Hindlimb muscle (tissue), 1 donor: ENCODE measurements around the gene OR1K1. TPM values are rescaled to one million over a fixed set of nuclear protein-coding genes. Genes with fewer than 3 reads are reported as not detected.
"Not testable (repeated sequence)": the region's sequence is repeated elsewhere in the genome, so short reads cannot be mapped to it uniquely, and the experiment has no call there.

Experiments used
- DNase-seq: peaks from one replicate; pipeline ENCODE4 v3.0.0-alpha.2; 2013
- polyA plus RNA-seq: library from polyadenylated mRNA; unstranded; fragments of 120-200 nt; gene quantifications from one replicate; pipeline ENCODE4 v1.2.1, GENCODE V29; 2013; ENCODE audit not compliant: insufficient read length

Gene OR1K1
- polyA plus RNA-seq, 1 donor, result not detected

- no peak for DNase-seq
Measured at GRCh38 chr9:122814545-122814944, 14.6 kb downstream of the OR1K1 start.

DNA sequence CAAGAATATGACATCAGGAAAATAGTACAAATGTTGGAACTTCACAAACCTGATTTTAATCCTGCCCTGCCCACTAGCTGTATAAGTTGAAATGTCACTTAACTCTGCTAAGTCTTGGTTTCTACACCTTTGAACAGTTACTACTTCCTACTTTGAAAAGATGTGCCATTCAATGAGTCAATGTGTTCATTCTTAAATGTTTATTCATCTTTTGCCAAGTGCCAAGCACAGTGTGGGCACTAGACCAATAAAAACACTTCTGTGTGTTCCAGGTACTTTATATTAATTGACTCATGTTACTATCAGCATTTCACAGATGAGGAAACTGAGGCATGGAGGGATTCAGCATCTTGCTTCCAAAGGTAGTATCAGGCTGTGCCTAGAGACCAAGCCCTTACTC lies 15.6 kb downstream of the OR1K1 start:
- no peak for DNase-seq

GRCh38 chr9:122816163-122816867 lies 16.4 kb downstream of the OR1K1 start:
- no peak for DNase-seq

GRCh38 chr9:122819326-122819725 lies 19.4 kb downstream of the OR1K1 start:
- no peak for DNase-seq

DNA sequence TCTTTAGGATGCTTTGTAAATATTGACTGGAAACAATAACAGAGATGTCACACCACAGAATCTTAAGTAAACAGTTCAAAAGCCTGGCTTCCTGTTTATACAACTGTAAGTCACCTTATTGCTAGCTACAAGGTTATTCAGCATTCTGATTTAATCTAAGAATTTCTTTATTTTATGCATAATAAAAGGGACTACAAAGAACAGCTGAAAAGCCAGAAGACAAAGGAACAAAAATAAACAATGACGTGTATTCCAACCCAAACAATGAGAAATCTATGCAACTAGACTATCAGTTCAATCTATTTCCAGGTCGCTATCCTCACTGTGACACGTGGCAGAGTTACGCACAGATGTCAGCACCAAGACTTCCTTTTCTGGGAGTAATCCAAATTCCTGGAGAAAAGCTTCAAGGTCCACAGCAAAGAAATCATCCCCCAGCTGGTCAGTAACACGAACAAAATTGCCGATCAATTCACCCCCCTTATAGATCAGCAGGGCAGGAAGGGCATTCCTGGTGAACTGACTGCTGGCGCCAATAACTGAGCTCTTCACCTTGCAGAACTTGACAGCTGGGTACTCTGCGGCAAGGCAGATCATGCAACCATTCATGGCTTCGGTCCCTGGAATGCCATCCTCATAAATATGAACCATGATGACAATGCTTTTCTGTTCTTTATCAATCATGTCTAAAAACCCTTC lies 20.0 kb downstream of the OR1K1 start:
- no peak for DNase-seq

DNA sequence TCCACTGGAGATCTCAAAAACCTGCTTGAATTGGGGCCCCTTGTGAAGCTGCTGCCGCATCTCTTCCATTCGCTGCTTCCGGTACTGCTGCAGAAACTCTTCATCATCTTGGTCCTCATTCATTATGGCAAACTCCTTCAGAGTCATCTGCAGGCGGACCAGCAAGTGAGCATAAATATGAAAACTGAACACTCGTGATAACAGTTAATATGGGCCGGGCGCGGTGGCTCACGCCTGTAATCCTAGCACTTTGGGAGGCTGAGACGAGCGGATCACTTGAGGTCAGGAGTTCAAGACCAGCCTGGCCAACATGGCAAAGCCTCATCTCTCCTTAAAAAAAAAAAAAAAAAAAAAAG lies 20.5 kb downstream of the OR1K1 start:
- no peak for DNase-seq

DNA sequence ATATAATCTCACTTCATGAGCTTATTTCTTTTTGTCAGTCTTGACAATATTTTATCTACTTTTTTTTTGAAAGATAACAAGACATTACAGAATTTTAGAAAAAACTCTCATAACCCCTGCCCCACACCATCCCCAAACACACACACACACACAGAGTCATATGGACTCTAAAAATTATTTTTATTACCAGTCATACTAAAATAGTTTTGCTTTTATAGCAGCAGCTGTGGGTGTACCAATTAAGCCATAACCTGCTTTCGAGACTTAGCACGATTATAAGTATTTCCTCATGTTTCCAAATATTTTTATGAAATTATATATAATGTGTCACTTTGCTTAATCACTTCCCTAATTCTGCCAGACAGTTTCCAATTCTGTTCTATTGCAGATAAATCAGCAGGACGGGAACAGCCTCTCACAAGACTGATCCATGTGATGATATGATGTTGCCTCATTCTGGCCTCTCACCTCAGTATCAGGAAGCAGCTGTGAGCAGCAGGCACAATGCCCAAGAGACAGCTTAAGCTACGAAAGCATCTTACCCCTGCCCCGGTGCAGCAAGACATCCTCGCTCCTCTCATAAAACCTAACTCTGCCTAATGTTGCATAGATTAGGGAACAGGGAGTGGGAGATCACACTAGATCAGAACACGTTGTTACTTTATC lies 21.5 kb downstream of the OR1K1 start:
- DNase-seq, result no peak

DNA sequence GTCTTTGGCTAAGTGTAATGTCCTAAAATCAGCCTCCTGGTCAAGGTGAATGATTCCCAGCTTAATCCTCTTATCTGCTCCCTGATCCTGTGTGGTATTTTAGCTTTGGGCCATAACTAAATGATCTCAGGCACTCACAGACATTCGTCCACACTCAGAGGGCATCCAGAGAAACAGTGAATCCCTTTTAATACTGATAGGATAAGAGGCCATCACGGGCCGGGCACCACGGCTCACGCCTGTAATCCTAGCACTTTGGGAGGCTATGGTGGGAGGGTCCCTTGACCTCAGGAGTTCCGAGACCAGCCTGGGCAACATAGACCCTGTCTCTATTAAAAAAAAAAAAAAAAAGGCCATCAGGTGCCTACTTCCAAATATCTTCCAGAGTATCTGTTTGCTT lies 22.1 kb downstream of the OR1K1 start:
- no peak for DNase-seq

GRCh38 chr9:122822938-122823337 lies 23.0 kb downstream of the OR1K1 start:
- DNase-seq, result no peak

DNA sequence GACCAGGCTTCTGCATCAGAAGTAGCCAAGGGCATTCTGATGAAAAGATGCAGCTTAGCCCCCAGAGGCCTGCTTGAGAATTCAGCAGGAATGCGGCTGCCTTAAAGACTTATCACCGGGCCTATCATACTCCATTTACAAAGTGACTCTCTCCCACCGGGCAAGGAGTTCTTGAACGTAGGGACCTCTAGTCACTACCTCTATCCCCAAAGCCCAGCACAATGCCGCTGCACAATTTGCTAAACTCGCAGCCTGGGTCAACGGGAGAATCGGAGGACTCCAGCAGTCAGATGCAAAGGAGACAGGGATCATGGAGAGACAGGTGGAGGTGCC lies 27.8 kb downstream of the OR1K1 start:
- DNase-seq, result no peak

GRCh38 chr9:122828965-122829284 lies 29.0 kb downstream of the OR1K1 start:
- DNase-seq, result not testable (repeated sequence)

GRCh38 chr9:122832194-122832593 lies 32.3 kb downstream of the OR1K1 start:
- DNase-seq, result no peak

- DNase-seq, result no peak
Measured at GRCh38 chr9:122835313-122835731, 35.4 kb downstream of the OR1K1 start.

- DNase-seq, result no peak
Measured at GRCh38 chr9:122837266-122837850, 37.4 kb downstream of the OR1K1 start.

DNA sequence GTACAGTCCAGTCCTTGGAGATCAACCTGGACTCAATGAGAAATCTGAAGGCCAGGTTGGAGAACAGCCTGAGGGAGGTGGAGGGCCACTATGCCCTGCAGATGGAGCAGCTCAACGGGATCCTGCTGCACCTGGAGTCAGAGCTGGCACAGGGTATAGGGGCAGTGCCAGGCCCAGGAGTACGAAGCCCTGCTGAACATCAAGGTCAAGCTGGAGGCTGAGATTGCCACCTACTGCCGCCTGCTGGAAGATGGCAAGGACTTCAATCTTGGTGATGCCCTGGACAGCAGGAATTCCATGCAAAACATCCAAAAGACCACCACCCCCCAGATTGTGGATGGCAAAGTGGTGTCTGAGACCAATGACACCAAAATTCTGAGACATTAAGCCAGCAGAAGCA lies 38.5 kb downstream of the OR1K1 start:
- DNase-seq, result not testable (repeated sequence)

GRCh38 chr9:122841501-122841900 lies 41.6 kb downstream of the OR1K1 start:
- DNase-seq, result no peak

- no peak for DNase-seq
Measured at GRCh38 chr9:122844137-122844536, 44.2 kb downstream of the OR1K1 start.

DNA sequence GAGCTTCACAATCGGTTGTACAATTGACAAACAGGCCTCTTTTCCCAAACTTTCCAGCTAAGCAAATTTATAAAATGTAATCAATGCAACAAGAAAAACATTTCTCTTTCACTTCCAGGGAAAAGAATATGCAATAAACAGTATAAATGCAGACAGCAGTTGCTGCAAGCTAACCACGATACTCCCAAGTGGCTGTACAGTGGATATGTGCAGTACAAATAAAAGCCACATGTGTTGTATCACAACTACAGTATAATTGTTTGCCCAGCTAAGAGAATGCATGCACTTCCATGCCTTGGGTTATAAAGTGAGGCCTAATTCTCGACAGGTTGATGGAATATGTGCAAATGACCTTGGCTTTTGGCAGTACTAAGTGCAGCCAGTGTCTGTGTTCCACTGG lies 45.2 kb downstream of the OR1K1 start:
- no peak for DNase-seq

GRCh38 chr9:122846371-122846940 lies 46.5 kb downstream of the OR1K1 start:
- no peak for DNase-seq

DNA sequence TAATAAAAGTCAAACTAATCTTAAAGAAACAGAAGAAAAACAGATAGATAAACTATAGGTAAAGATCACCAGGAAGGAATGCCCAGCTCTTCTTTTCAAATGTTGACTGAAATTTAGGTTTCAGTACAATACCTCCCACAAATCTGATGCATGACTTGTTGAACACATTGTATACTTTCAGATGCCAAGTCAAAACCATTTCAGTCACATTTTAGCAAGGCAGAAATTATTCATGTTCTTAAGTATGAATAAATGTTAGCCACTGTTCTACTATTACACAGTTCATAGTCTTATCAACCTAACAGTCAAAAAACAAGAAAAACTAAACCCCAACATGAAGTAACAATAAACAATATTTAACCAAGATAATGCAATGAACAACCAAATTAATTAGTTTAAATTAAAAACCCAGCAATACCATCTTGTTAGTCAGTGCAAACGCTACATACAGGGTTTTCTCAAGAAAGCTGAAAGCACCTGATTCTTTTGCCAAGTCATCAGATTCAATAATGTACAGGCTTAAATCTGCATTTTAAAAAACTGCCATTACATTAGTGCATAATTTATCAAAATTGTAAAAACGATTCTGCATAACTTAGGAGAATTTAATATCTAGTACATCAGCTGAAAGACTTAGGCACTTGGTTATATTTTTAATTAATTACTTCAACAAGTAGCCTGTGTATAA lies 48.5 kb downstream of the OR1K1 start:
- DNase-seq, result no peak
